ENCODE results near the gene LRRC8D. TPM values are rescaled to one million over a fixed set of nuclear protein-coding genes. Genes with fewer than 3 reads are reported as not detected.

LRRC8D gene
- total RNA-seq, 1 experiment from 2014 or later, result 19.6 TPM

GRCh38 chr1:89927049-89927448, 106.2 kb downstream of the LRRC8D start:
- TF ChIP-seq EZH2 (IDR thresholded peaks at IDR 0.05; ENCODE audit: low read length, unreplicated experiment) (no peak), CTCF (conservative IDR thresholded peaks at IDR 0.05; ENCODE audit: low read depth, low read length) (no peak), EZH2phosphoT487 (IDR thresholded peaks at IDR 0.05; ENCODE audit: borderline replicate concordance, low read length) (no peak)
- peaks cover 9% of the 10 kb centered on the region; the same call in 1 of the 2 replicates for H3K36me3 ChIP-seq (ENCODE audit: low read depth, low read length)
- H3K27ac ChIP-seq (ENCODE audit: low read length), result no peak overlapping the region
- H3K9ac ChIP-seq (ENCODE audit: low read length), result no peak overlapping the region
- no peaks in the 10 kb centered on the region for H3F3A ChIP-seq (ENCODE audit: low read length, unreplicated experiment)
- H3K27me3 ChIP-seq (ENCODE audit: low read length), result no peaks in the 10 kb centered on the region
- H3K79me2 ChIP-seq (ENCODE audit: low read length), result no peaks in the 10 kb centered on the region
- ChIA-PET POLR2A (ENCODE audit: unreplicated experiment) (no interaction called here), CTCF (no interaction called here)
- intact Hi-C loops (cut with micrococcal nuclease), result no loop called here
- H3K4me2 ChIP-seq (ENCODE audit: low read length), result no peak overlapping the region
- no peaks in the 10 kb centered on the region for H3K4me1 ChIP-seq (ENCODE audit: insufficient read depth, low read length)
- ATAC-seq (no peak), DNase-seq (no peak)
- BruUV-seq (replicated peaks), result no TSS peak
- no peak overlapping the region for H2AFZ ChIP-seq (ENCODE audit: low read length)
- H3K9me2 ChIP-seq (replicated peaks; ENCODE audit: low read length), result no peaks in the 10 kb centered on the region
- no peaks in the 10 kb centered on the region for H4K20me1 ChIP-seq (ENCODE audit: low read length)
- H3K4me3 ChIP-seq (ENCODE audit: low read length), result no peak overlapping the region
- H3K9me3 ChIP-seq (ENCODE audit: low read length), result no peaks in the 10 kb centered on the region

GRCh38 chr1:89927478-89927877, 106.6 kb downstream of the LRRC8D start:
- POLR2A ChIA-PET (ENCODE audit: unreplicated experiment), result no interaction called here
- no peaks in the 10 kb centered on the region for H3K79me2 ChIP-seq (ENCODE audit: low read length)
- H3K36me3 ChIP-seq (ENCODE audit: low read depth, low read length), result peaks cover 9% of the 10 kb centered on the region; the same call in 1 of the 2 replicates

More at GRCh38 chr1:89927478-89927877, 106.6 kb downstream of the LRRC8D start:
- Histone ChIP-seq H3K4me2 (ENCODE audit: low read length) (no peak overlapping the region), H3K9me2 (replicated peaks; ENCODE audit: low read length) (no peaks in the 10 kb centered on the region), H2AFZ (ENCODE audit: low read length) (no peak overlapping the region), H3K9me3 (ENCODE audit: low read length) (no peaks in the 10 kb centered on the region), H3K4me1 (ENCODE audit: insufficient read depth, low read length) (no peaks in the 10 kb centered on the region), H4K20me1 (ENCODE audit: low read length) (no peaks in the 10 kb centered on the region), H3K4me3 (ENCODE audit: low read length) (no peak overlapping the region), H3K27ac (ENCODE audit: low read length) (no peak overlapping the region), H3K9ac (ENCODE audit: low read length) (no peak overlapping the region), H3F3A (ENCODE audit: low read length, unreplicated experiment) (no peaks in the 10 kb centered on the region), H3K27me3 (ENCODE audit: low read length) (no peaks in the 10 kb centered on the region)
- CTCF ChIA-PET, result no interaction called here
- ATAC-seq (no peak), DNase-seq (no peak)
- TF ChIP-seq EZH2 (IDR thresholded peaks at IDR 0.05; ENCODE audit: low read length, unreplicated experiment), result no peak
- TF ChIP-seq EZH2phosphoT487 (IDR thresholded peaks at IDR 0.05; ENCODE audit: borderline replicate concordance, low read length), result no peak
- no peak for TF ChIP-seq CTCF (conservative IDR thresholded peaks at IDR 0.05; ENCODE audit: low read depth, low read length)
- no TSS peak for BruUV-seq (replicated peaks)
- intact Hi-C loops (cut with micrococcal nuclease), result no loop called here
